Lung (tissue), 12 donors: ENCODE measurements around the gene CEP83. TPM values are rescaled to one million over a fixed set of nuclear protein-coding genes. Genes with fewer than 3 reads are reported as not detected.

Experiments used
- ATAC-seq: fragments of 200-7000 bp; cut with Tn5 transposase; one replicate; pipeline ENCODE4 v1.9.1; 2020; ENCODE audit warnings: moderate number of reproducible peaks; ENCODE audit not compliant: insufficient read depth, low FRiP score
- DNase-seq, 3 donors: peaks; one replicate each; pipeline ENCODE4 v3.0.0-alpha.2; 2013 to 2017
- H3K27ac ChIP-seq, 2 donors: one replicate each; pipeline ENCODE4 v1.5.1; 2013; ENCODE audit warnings: mild to moderate bottlenecking in 2 of 2, moderate library complexity in 2 of 2, control low read depth in 1 of 2, inconsistent platforms in 1 of 2, low read depth in 1 of 2, low read length in 1 of 2
- H3K27me3 ChIP-seq, 3 donors: one replicate each; pipeline ENCODE4 v1.5.1; 2013; ENCODE audit warnings: low read length in 2 of 3; ENCODE audit not compliant: control insufficient read depth in 3 of 3, insufficient read depth in 3 of 3
- H3K36me3 ChIP-seq, 4 donors: one replicate each; pipeline ENCODE4 v1.5.1; 2013; ENCODE audit warnings: low read length in 4 of 4, mild to moderate bottlenecking in 1 of 4, moderate library complexity in 1 of 4; ENCODE audit not compliant: control insufficient read depth in 4 of 4, insufficient read depth in 4 of 4
- H3K4me1 ChIP-seq, 5 donors: one replicate each; pipeline ENCODE4 v1.5.1; 2013; ENCODE audit warnings: low read length in 5 of 5, mild to moderate bottlenecking in 2 of 5, moderate library complexity in 1 of 5; ENCODE audit not compliant: control insufficient read depth in 5 of 5, insufficient read depth in 5 of 5
- H3K4me3 ChIP-seq: one replicate; pipeline ENCODE4 v1.5.1; 2013; ENCODE audit warnings: mild to moderate bottlenecking, control low read depth, moderate library complexity
- H3K9ac ChIP-seq, 2 donors: one replicate each; pipeline ENCODE4 v1.5.1; 2013; ENCODE audit warnings: low read length in 2 of 2, control low read depth in 1 of 2; ENCODE audit not compliant: insufficient read depth in 1 of 2
- H3K9me3 ChIP-seq, 4 donors: one replicate each; pipeline ENCODE4 v1.5.1; 2013; ENCODE audit warnings: low read length in 3 of 4, mild to moderate bottlenecking in 1 of 4, moderate library complexity in 1 of 4; ENCODE audit not compliant: control insufficient read depth in 4 of 4, insufficient read depth in 3 of 4
- CTCF ChIP-seq: IDR thresholded peaks from 2 replicates; pipeline ENCODE4 v1.5.1; 2012; ENCODE audit warnings: mild to moderate bottlenecking; ENCODE audit errors: control extremely low read depth, extremely low read depth
- WGBS, 2 donors: extraction: QIAGEN DNeasy Blood & Tissue Kit; methylation state at CpG; one replicate each; pipeline ENCODE4 v1.1.7; 2013; 5-methylcytosine and 5-hydroxymethylcytosine counted together
- polyA plus RNA-seq, 2 donors: library from polyadenylated mRNA; stranded (reverse); fragments of 200-250 nt; gene quantifications; one replicate each; pipeline ENCODE4 v1.2.1, GENCODE V29; 2013
- total RNA-seq, 2 donors: library from RNA; depleted of rRNA in 1 of 2; stranded (reverse); fragments of >200 nt in 1 of 2; gene quantifications; one replicate each; pipeline ENCODE4 v1.2.1, GENCODE V29; 2014 to 2021
- donor health status: control.
- donor health status: control.
- donor health status: Bipolar disorder and iron deficiency.
- donor health status: healthy.
- donor health status: DM: yes; HTN: yes; CAD: no.

Gene CEP83
- total and polyA plus RNA-seq, 4 donors, result 5.2 to 43.6 (median 20.1) TPM

- WGBS, 2 donors, result 93 to 94% methylated on average over 4 of the region's 4 CpGs
- Histone ChIP-seq H3K27me3 (no peaks in the 10 kb centered on the region), H3K36me3 (peaks cover 0 to 2% (median 0%) of the 10 kb centered on the region in 4 donors), H3K27ac (no peak overlapping the region), H3K4me1 (peaks cover 0 to 11% (median 0%) of the 10 kb centered on the region in 5 donors), H3K9ac (no peak overlapping the region), H3K9me3 (no peaks in the 10 kb centered on the region), H3K4me3 (no peak overlapping the region)
- no peak for ATAC-seq
- TF ChIP-seq CTCF, result no peak
- no peak for DNase-seq
Observed at GRCh38 chr12:94338006-94338794, 121.5 kb downstream of the CEP83 start.

GRCh38 chr12:94336211-94336925 lies 123.3 kb downstream of the CEP83 start:
- peak in 2 of 3 donors; percentile 65 to 78 for DNase-seq
- no peaks in the 10 kb centered on the region for H3K27me3 ChIP-seq
- H3K9me3 ChIP-seq, result no peaks in the 10 kb centered on the region
- H3K4me1 ChIP-seq, result peaks cover 0 to 11% (median 0%) of the 10 kb centered on the region in 5 donors
- peaks cover 0 to 2% (median 0%) of the 10 kb centered on the region in 4 donors for H3K36me3 ChIP-seq
- H3K27ac ChIP-seq, result peak overlapping the region in 1 of 2 donors; percentile 21
- H3K4me3 ChIP-seq, result no peak overlapping the region
- WGBS, 2 donors, result 37 to 47% methylated on average over 5 of the region's 5 CpGs
- no peak overlapping the region for H3K9ac ChIP-seq
- no peak for TF ChIP-seq CTCF
- no peak for ATAC-seq

GRCh38 chr12:94333396-94333795 lies 126.3 kb downstream of the CEP83 start:
- TF ChIP-seq CTCF, result no peak
- DNase-seq (no peak), ATAC-seq (no peak)
- peaks cover 0 to 2% (median under 1%) of the 10 kb centered on the region in 4 donors for H3K36me3 ChIP-seq
- H3K4me1 ChIP-seq, result peaks cover 0 to 11% (median 0%) of the 10 kb centered on the region in 5 donors
- H3K27me3 ChIP-seq, result no peaks in the 10 kb centered on the region
- no peak overlapping the region for H3K4me3 ChIP-seq
- no peak overlapping the region for H3K9ac ChIP-seq
- WGBS, 2 donors, result 79 to 83% methylated on average over 3 of the region's 3 CpGs
- H3K27ac ChIP-seq, result no peak overlapping the region
- H3K9me3 ChIP-seq, result no peaks in the 10 kb centered on the region
